IMR-90 (cell line): ENCODE results near the gene TMIGD1. TPM values are rescaled to one million over a fixed set of nuclear protein-coding genes. Genes with fewer than 3 reads are reported as not detected.

ENCODE experiments used
- ATAC-seq: fragments of 200-7000 bp; cut with Tn5 transposase; 2 replicates; pipeline ENCODE4 v1.9.1; 2020; ENCODE audit warnings: low read depth, mild to moderate bottlenecking, moderate library complexity
- BruUV-seq: library from RNA; stranded (reverse); fragments of 400-500 nt; replicated peaks from 2 replicates; lab custom pipeline; 2021; lab: Mats Ljungman, UMichigan
- CTCF ChIA-PET: fragments of 300-600 bp; formaldehyde crosslinking; extraction: SDS; loops from one replicate; lab custom pipeline; 2021; ENCODE audit warnings: antibody characterized with exemption; lab: Yijun Ruan, JAX
- POLR2A ChIA-PET: fragments of 300-600 bp; sonication (Branson Sonifier 250); formaldehyde crosslinking; loops from one replicate; lab custom pipeline; 2022; ENCODE audit warnings: antibody characterized with exemption; ENCODE audit not compliant: unreplicated experiment; lab: Charles Lee
- DNase-seq: peaks from one replicate; pipeline ENCODE4 v3.0.0; 2013
- H2AFZ ChIP-seq: replicated peaks from 2 replicates; pipeline ENCODE3; 2013; ENCODE audit warnings: low read length, mild to moderate bottlenecking; ENCODE audit not compliant: poor library complexity
- H2AK5ac ChIP-seq: 2 replicates; pipeline ENCODE4 v1.6.1; 2013; ENCODE audit warnings: low read depth, low read length, inconsistent platforms
- H2AK9ac ChIP-seq: replicated peaks from 2 replicates; pipeline ENCODE3; 2013; ENCODE audit warnings: mild to moderate bottlenecking, low read depth, low read length, moderate library complexity; ENCODE audit not compliant: poor library complexity
- H2BK120ac ChIP-seq: 2 replicates; pipeline ENCODE4 v1.6.1; 2013; ENCODE audit warnings: low read depth, low read length, inconsistent platforms
- H2BK15ac ChIP-seq: 3 replicates; pipeline ENCODE4 v1.6.1; 2013; ENCODE audit warnings: low read depth, low read length, inconsistent platforms
- H2BK20ac ChIP-seq: 2 replicates; pipeline ENCODE4 v1.6.1; 2013; ENCODE audit warnings: low read depth, mild to moderate bottlenecking, inconsistent platforms, low read length, moderate library complexity
- H2BK5ac ChIP-seq: 2 replicates; pipeline ENCODE4 v1.6.1; 2013; ENCODE audit warnings: mild to moderate bottlenecking, low read depth, low read length, inconsistent platforms; ENCODE audit not compliant: poor library complexity, severe bottlenecking
- H3K14ac ChIP-seq: replicated peaks from 2 replicates; pipeline ENCODE4 v1.6.1; 2013; ENCODE audit warnings: low read depth, low read length, inconsistent platforms
- H3K18ac ChIP-seq: 2 replicates; pipeline ENCODE4 v1.6.1; 2013; ENCODE audit warnings: low read depth, low read length, control low read depth
- H3K23ac ChIP-seq: 2 replicates; pipeline ENCODE4 v1.6.1; 2013; ENCODE audit warnings: low read depth, low read length, inconsistent platforms
- H3K27ac ChIP-seq: 2 replicates; pipeline ENCODE4 v1.5.1; 2013; ENCODE audit warnings: mild to moderate bottlenecking, control low read depth, low read length; ENCODE audit not compliant: insufficient read depth
- H3K27me3 ChIP-seq: 2 replicates; pipeline ENCODE4 v1.6.1; 2013; ENCODE audit warnings: low read length; ENCODE audit not compliant: control insufficient read depth, insufficient read depth
- H3K36me3 ChIP-seq: 2 replicates; pipeline ENCODE4 v1.6.1; 2013; ENCODE audit warnings: low read length, mixed read lengths; ENCODE audit not compliant: control insufficient read depth, insufficient read depth
- H3K4ac ChIP-seq: 2 replicates; pipeline ENCODE4 v1.6.1; 2013; ENCODE audit warnings: low read depth, low read length, inconsistent platforms
- H3K4me1 ChIP-seq: 2 replicates; pipeline ENCODE4 v1.6.1; 2013; ENCODE audit warnings: low read length, mixed read lengths; ENCODE audit not compliant: control insufficient read depth, insufficient read depth
- H3K4me2 ChIP-seq: 2 replicates; pipeline ENCODE4 v1.6.1; 2013; ENCODE audit warnings: low read depth, mild to moderate bottlenecking, control low read depth, low read length, moderate library complexity
- H3K4me3 ChIP-seq: 2 replicates; pipeline ENCODE4 v1.5.1; 2013; ENCODE audit warnings: low read depth, mild to moderate bottlenecking, control low read depth, low read length, moderate library complexity; ENCODE audit not compliant: insufficient read depth
- H3K56ac ChIP-seq: 2 replicates; pipeline ENCODE4 v1.6.1; 2013; ENCODE audit warnings: low read length, inconsistent platforms; ENCODE audit not compliant: insufficient read depth; ENCODE audit errors: extremely low read depth
- H3K79me1 ChIP-seq, 2 experiments: 2 replicates each; pipeline ENCODE4 v1.6.1; 2013; ENCODE audit warnings: low read length in 2 of 2, inconsistent platforms in 1 of 2, low read depth in 1 of 2
- H3K9ac ChIP-seq: 2 replicates; pipeline ENCODE4 v1.6.1; 2013; ENCODE audit warnings: low read depth, low read length, control low read depth
- H3K9me1 ChIP-seq: 2 replicates; pipeline ENCODE4 v1.6.1; 2013; ENCODE audit warnings: low read length, inconsistent platforms; ENCODE audit not compliant: insufficient read depth
- H3K9me3 ChIP-seq: 2 replicates; pipeline ENCODE4 v1.6.1; 2013; ENCODE audit warnings: low read length; ENCODE audit not compliant: control insufficient read depth, insufficient read depth
- H4K20me1 ChIP-seq: 2 replicates; pipeline ENCODE4 v1.6.1; 2013; ENCODE audit warnings: low read length, inconsistent platforms; ENCODE audit not compliant: insufficient read depth
- H4K5ac ChIP-seq: 2 replicates; pipeline ENCODE4 v1.6.1; 2013; ENCODE audit warnings: mild to moderate bottlenecking, low read depth, low read length, control low read depth
- H4K8ac ChIP-seq, 2 experiments: 2 replicates each; pipeline ENCODE4 v1.6.1; 2013; ENCODE audit warnings: low read depth in 2 of 2, low read length in 2 of 2, control low read depth in 1 of 2, inconsistent platforms in 1 of 2
- H4K91ac ChIP-seq: 2 replicates; pipeline ENCODE4 v1.6.1; 2013; ENCODE audit warnings: low read depth, low read length, inconsistent platforms; ENCODE audit not compliant: insufficient read depth
- BHLHE40 ChIP-seq: fragments of 150-350 bp; IDR thresholded peaks from 2 replicates; pipeline ENCODE4 v1.6.1; 2016; ENCODE audit warnings: mild to moderate bottlenecking, low read depth, low read length
- CEBPB ChIP-seq: IDR thresholded peaks from 2 replicates; pipeline ENCODE4 v1.6.1; 2012; ENCODE audit warnings: low read depth, low read length, improper control_type of control experiment
- CHD1 ChIP-seq: IDR thresholded peaks from 2 replicates; pipeline ENCODE4 v1.6.1; 2012; ENCODE audit warnings: low read depth, low read length, improper control_type of control experiment
- FOS ChIP-seq: fragments of 150-350 bp; IDR thresholded peaks from 2 replicates; pipeline ENCODE4 v1.6.1; 2016; ENCODE audit warnings: low read depth, low read length
- MAFK ChIP-seq: IDR thresholded peaks from 2 replicates; pipeline ENCODE4 v1.6.1; 2012; ENCODE audit warnings: low read depth, low read length, improper control_type of control experiment
- MAZ ChIP-seq: IDR thresholded peaks from 2 replicates; pipeline ENCODE4 v1.6.1; 2012; ENCODE audit warnings: low read depth, mild to moderate bottlenecking, low read length, improper control_type of control experiment, moderate library complexity, borderline replicate concordance
- MXI1 ChIP-seq: IDR thresholded peaks from 2 replicates; pipeline ENCODE4 v1.6.1; 2012; ENCODE audit warnings: low read depth, mild to moderate bottlenecking, low read length, moderate library complexity, borderline replicate concordance
- NFE2L2 ChIP-seq: fragments of 150-350 bp; IDR thresholded peaks from 2 replicates; pipeline ENCODE4 v1.6.1; 2016; ENCODE audit warnings: low read depth, mild to moderate bottlenecking, low read length
- POLR2A ChIP-seq: IDR thresholded peaks from 2 replicates; pipeline ENCODE4 v1.6.1; 2012; ENCODE audit warnings: mild to moderate bottlenecking, low read depth, low read length
- RAD21 ChIP-seq: IDR thresholded peaks from 2 replicates; pipeline ENCODE4 v1.6.1; 2012; ENCODE audit warnings: low read length, improper control_type of control experiment
- RCOR1 ChIP-seq: IDR thresholded peaks from 2 replicates; pipeline ENCODE4 v1.6.1; 2012; ENCODE audit warnings: mild to moderate bottlenecking, low read length, improper control_type of control experiment; ENCODE audit not compliant: insufficient replicate concordance
- RFX5 ChIP-seq: IDR thresholded peaks from 2 replicates; pipeline ENCODE4 v1.8.0; 2012; ENCODE audit warnings: low read depth, mild to moderate bottlenecking, low read length, moderate library complexity
- SMC3 ChIP-seq: fragments of 150-350 bp; IDR thresholded peaks from 2 replicates; pipeline ENCODE4 v1.6.1; 2016; ENCODE audit warnings: low read depth, mild to moderate bottlenecking, antibody characterized with exemption, low read length, moderate library complexity
- WGBS, 2 experiments: methylation state at CpG; one replicate each; pipeline versions ENCODE4 v1.1.5 to v1.1.7; 2013; ENCODE audit warnings: missing lambda C conversion rate in 2 of 2; ENCODE audit not compliant: insufficient read length in 1 of 2; ENCODE audit errors: extremely low coverage in 2 of 2; 5-methylcytosine and 5-hydroxymethylcytosine counted together
- dilution Hi-C: fragments of 300-500 bp; cut with HindIII; formaldehyde crosslinking; loops from one replicate; pipeline ENCODE4 v1.14.3; 2018; ENCODE audit warnings: low sequenced_read_pairs; ENCODE audit not compliant: unreplicated experiment
- in situ Hi-C: fragments of 300-500 bp; cut with MboI; formaldehyde crosslinking; loops from 3 replicates; pipeline ENCODE4 v1.14.3; 2019; ENCODE audit warnings: low sequenced_read_pairs, inconsistent platforms, mixed read lengths
- intact Hi-C: fragments of 100-400 bp; cut with micrococcal nuclease; formaldehyde crosslinking; loops from 2 replicates; pipeline ENCODE4 v1.10.0; 2022
- polyA plus RNA-seq, 3 experiments: library from polyadenylated mRNA; depleted of rRNA; stranded (reverse); fragments of >200 nt; gene quantifications; 2 replicates each; pipeline ENCODE4 v1.2.3, GENCODE V29; 2012; ENCODE audit warnings: low replicate concordance in 1 of 3
- total RNA-seq: library from RNA; depleted of rRNA; stranded (reverse); fragments of >200 nt; gene quantifications from 2 replicates; pipeline ENCODE4 v1.2.3, GENCODE V29; 2012
- TF ChIP-seq, protein P1 (sequence below): fragments of 150-350 bp; IDR thresholded peaks from 2 replicates; pipeline ENCODE4 v1.6.1; 2016; ENCODE audit warnings: low read depth, mild to moderate bottlenecking, low read length, moderate library complexity, borderline replicate concordance
- TF ChIP-seq, protein P2 (sequence below): conservative IDR thresholded peaks from 2 replicates; pipeline ENCODE4 v1.5.1; 2012; ENCODE audit warnings: mild to moderate bottlenecking, low read depth, low read length, improper control_type of control experiment
- TF ChIP-seq, protein P3 (sequence below): fragments of 150-350 bp; IDR thresholded peaks from 2 replicates; pipeline ENCODE4 v1.6.1; 2017; ENCODE audit warnings: mild to moderate bottlenecking, antibody characterized with exemption, low read length, low read depth

TMIGD1 gene
- total and polyA plus RNA-seq, 2 of the 4 experiments (the other 2 are of a cell fraction): not detected

DNA sequence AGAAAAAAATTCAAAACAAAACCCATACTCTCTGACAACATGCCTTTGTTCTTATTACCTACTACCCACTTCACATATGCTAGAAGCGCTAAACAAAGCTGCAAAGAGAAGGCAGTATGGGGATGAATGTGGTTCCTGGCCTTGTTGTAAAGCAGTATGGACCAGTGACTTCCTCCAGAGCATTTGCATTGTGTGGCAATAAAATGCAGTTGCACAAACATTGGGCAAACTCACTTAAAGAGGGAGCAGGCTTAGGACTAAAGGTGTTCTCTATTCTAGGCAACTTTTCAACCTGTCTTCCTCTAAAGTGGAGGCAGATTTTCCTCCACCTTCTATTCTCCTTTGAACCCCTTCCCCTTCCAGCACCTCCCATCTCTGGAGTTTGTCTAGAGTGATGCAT lies 17.1 kb downstream of the TMIGD1 start:
- Histone ChIP-seq H3K79me1 (no peaks in the 10 kb centered on the region), H4K8ac (no peak overlapping the region), H3K9me3 (no peaks in the 10 kb centered on the region), H3K4me2 (no peak overlapping the region), H3K56ac (no peak overlapping the region), H3K27ac (no peak overlapping the region), H3K27me3 (peaks cover 6% of the 10 kb centered on the region), H4K5ac (no peak overlapping the region), H3K9me1 (no peaks in the 10 kb centered on the region), H2BK120ac (no peak overlapping the region), H3K9ac (no peak overlapping the region), H4K20me1 (no peaks in the 10 kb centered on the region), H2AK9ac (no peak overlapping the region), H2BK15ac (no peak overlapping the region), H3K36me3 (no peaks in the 10 kb centered on the region), H3K4ac (no peak overlapping the region), H3K23ac (no peak overlapping the region), H2BK20ac (no peak overlapping the region), H3K4me3 (no peak overlapping the region), H2AK5ac (no peak overlapping the region), H2BK5ac (no peak overlapping the region), H3K14ac (no peak overlapping the region), H3K18ac (no peak overlapping the region), H2AFZ (no peak overlapping the region), H3K4me1 (peaks cover 2% of the 10 kb centered on the region; the same call in 1 of the 2 replicates), H4K91ac (no peak overlapping the region)
- CTCF ChIA-PET: interaction anchor here (0.6 kb wide), 1 partner anchor 13 kb away, joined by 3 read pairs; no protein-coding TSS in a partner anchor
- WGBS, 2 experiments: no CpG with 5 or more reads among the region's 1 CpG
- DNase-seq (no peak), ATAC-seq (no peak)
- POLR2A ChIA-PET: interaction anchor here (0.6 kb wide), 1 partner anchor 21 kb away, joined by 6 read pairs; no protein-coding TSS in a partner anchor
- intact Hi-C loops: no loop called here
- dilution Hi-C loops: no loop called here
- TF ChIP-seq RAD21 (no peak), CEBPB (no peak), CHD1 (no peak), NFE2L2 (no peak), BHLHE40 (no peak), FOS (no peak), MAFK (no peak), MAZ (no peak), RCOR1 (no peak), POLR2A (no peak), RFX5 (no peak), MXI1 (no peak), SMC3 (no peak)
- TF ChIP-seq, protein P1, sequence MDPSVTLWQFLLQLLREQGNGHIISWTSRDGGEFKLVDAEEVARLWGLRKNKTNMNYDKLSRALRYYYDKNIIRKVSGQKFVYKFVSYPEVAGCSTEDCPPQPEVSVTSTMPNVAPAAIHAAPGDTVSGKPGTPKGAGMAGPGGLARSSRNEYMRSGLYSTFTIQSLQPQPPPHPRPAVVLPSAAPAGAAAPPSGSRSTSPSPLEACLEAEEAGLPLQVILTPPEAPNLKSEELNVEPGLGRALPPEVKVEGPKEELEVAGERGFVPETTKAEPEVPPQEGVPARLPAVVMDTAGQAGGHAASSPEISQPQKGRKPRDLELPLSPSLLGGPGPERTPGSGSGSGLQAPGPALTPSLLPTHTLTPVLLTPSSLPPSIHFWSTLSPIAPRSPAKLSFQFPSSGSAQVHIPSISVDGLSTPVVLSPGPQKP: no peak
- TF ChIP-seq, protein P2, sequence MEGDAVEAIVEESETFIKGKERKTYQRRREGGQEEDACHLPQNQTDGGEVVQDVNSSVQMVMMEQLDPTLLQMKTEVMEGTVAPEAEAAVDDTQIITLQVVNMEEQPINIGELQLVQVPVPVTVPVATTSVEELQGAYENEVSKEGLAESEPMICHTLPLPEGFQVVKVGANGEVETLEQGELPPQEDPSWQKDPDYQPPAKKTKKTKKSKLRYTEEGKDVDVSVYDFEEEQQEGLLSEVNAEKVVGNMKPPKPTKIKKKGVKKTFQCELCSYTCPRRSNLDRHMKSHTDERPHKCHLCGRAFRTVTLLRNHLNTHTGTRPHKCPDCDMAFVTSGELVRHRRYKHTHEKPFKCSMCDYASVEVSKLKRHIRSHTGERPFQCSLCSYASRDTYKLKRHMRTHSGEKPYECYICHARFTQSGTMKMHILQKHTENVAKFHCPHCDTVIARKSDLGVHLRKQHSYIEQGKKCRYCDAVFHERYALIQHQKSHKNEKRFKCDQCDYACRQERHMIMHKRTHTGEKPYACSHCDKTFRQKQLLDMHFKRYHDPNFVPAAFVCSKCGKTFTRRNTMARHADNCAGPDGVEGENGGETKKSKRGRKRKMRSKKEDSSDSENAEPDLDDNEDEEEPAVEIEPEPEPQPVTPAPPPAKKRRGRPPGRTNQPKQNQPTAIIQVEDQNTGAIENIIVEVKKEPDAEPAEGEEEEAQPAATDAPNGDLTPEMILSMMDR: no peak
- TF ChIP-seq, protein P3, sequence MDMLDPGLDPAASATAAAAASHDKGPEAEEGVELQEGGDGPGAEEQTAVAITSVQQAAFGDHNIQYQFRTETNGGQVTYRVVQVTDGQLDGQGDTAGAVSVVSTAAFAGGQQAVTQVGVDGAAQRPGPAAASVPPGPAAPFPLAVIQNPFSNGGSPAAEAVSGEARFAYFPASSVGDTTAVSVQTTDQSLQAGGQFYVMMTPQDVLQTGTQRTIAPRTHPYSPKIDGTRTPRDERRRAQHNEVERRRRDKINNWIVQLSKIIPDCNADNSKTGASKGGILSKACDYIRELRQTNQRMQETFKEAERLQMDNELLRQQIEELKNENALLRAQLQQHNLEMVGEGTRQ: no peak
- in situ Hi-C loops: loop anchor here (25.0 kb wide), 1 partner anchor 396 kb away; no protein-coding TSS in a partner anchor
- no TSS peak for BruUV-seq
